ENCODE results near the gene DBH. TPM values are rescaled to one million over a fixed set of nuclear protein-coding genes. Genes with fewer than 3 reads are reported as not detected.
"Not testable (repeated sequence)": the region's sequence is repeated elsewhere in the genome, so short reads cannot be mapped to it uniquely, and the experiment has no call there.

The DBH gene
- polyA plus RNA-seq, 1 donor: 0.66 TPM

DNA sequence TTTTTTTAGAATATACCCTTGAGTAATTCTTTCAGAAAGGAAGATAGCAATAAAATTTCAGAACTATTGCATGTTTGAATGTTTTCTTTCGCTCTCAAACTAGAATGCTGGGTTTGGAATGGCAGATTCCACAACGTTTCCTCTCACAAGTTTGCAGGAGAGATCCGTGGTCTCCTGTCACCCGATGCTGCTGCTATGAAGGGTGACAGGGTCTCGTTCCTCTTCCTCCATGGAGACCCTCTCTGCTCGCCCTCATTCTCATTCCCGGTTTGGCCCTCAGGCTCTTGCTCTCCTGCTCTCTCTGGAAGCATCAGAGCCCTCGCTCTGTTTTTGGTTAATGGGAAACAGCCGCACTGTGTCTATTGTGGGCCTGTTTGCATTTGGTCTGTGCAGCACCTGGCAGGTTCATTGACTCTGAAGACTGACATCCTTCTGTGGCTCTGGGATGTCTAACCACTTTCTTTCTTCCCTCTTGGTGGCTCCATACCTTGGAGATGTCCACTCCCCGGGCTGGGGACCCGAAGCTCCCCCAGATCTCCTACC lies 14.4 kb upstream of the DBH start:
- DNase-seq: no peak
- WGBS (ENCODE audit: insufficient coverage, low lambda C conversion rate): no CpG with 5 or more reads among the region's 11 CpGs
- Histone ChIP-seq H3K4me1 (ENCODE audit: control insufficient read depth, insufficient read depth, low read length) (no peaks in the 10 kb centered on the region), H3K27ac (ENCODE audit: low read length) (no peak overlapping the region), H3K36me3 (ENCODE audit: control insufficient read depth, insufficient read depth, low read length) (no peaks in the 10 kb centered on the region), H3K4me3 (ENCODE audit: low read length) (no peak overlapping the region), H3K27me3 (ENCODE audit: control insufficient read depth, insufficient read depth, low read length) (peaks cover 17% of the 10 kb centered on the region), H3K9me3 (ENCODE audit: control insufficient read depth, low read depth, low read length) (peaks cover 3% of the 10 kb centered on the region)

DNA sequence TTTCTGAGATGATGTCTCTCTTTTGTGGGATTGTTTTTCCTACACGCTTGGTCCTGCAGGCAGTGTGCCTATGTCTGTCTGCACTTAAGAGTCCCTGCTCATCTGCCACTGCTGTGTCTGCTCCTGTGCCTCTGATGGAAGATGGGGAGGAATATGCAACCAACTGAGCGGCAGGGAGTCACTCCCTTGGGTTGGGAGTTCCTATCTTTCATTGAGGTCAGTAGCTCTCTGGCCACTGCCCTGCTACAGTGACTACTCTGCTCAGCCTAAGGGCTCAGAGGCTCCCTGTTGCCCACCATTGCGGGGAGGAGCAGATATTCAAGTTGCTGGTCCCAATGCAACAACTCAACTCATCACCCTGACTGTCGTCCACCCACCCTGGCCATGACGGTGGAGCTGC lies 13.6 kb upstream of the DBH start:
- no peak for DNase-seq
- Histone ChIP-seq H3K27me3 (ENCODE audit: control insufficient read depth, insufficient read depth, low read length) (peaks cover 13% of the 10 kb centered on the region), H3K36me3 (ENCODE audit: control insufficient read depth, insufficient read depth, low read length) (no peaks in the 10 kb centered on the region), H3K27ac (ENCODE audit: low read length) (no peak overlapping the region), H3K4me1 (ENCODE audit: control insufficient read depth, insufficient read depth, low read length) (no peaks in the 10 kb centered on the region), H3K9me3 (ENCODE audit: control insufficient read depth, low read depth, low read length) (peaks cover 3% of the 10 kb centered on the region), H3K4me3 (ENCODE audit: low read length) (no peak overlapping the region)
- WGBS (ENCODE audit: insufficient coverage, low lambda C conversion rate): 80% methylated on average over 1 of the region's 5 CpGs

DNA sequence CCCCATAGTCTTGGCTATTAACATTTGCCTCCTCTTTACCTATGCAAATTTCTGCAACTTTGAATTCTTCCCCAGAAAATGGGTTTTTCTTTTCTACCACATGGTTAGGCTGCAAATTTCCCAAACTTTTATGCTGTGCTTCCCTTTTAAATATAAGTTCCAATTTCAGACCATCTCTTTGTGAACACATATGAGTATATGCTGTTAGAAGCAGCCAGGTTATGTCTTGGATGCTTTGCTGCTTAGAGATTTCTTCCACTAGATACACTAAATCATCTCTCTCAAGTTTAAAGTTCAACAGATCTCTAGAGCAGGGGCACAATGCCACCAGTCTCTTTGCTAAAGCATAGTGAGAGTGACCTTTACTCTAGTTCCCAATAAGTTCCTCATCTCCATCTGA lies 10.2 kb upstream of the DBH start:
- not testable (repeated sequence) for H3K9me3 ChIP-seq (ENCODE audit: control insufficient read depth, low read depth, low read length); H3K4me1 ChIP-seq (ENCODE audit: control insufficient read depth, insufficient read depth, low read length); H3K27ac ChIP-seq (ENCODE audit: low read length); DNase-seq; H3K27me3 ChIP-seq (ENCODE audit: control insufficient read depth, insufficient read depth, low read length); H3K4me3 ChIP-seq (ENCODE audit: low read length); H3K36me3 ChIP-seq (ENCODE audit: control insufficient read depth, insufficient read depth, low read length)

DNA sequence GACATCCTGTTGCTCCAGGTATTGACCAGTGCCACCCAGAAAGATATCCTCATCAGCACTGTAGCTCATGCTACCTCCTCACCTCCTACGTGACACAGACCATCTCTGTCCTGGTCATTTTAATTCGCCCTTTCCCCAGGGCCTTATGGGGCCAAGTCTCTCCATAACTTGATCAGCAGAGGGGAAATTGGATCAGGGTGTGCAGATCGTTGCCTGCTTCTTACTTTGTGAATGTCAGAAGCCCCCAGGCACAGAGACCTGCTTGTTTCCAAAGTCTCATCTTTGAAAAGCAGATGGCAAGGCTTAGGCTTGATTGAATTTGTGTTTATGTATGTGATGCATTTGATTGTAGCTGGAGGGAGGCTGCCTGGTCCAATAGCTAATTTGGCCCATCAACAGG lies 8.8 kb upstream of the DBH start:
- Histone ChIP-seq H3K27ac (ENCODE audit: low read length) (no peak overlapping the region), H3K27me3 (ENCODE audit: control insufficient read depth, insufficient read depth, low read length) (peaks cover 5% of the 10 kb centered on the region), H3K36me3 (ENCODE audit: control insufficient read depth, insufficient read depth, low read length) (no peaks in the 10 kb centered on the region), H3K4me1 (ENCODE audit: control insufficient read depth, insufficient read depth, low read length) (no peaks in the 10 kb centered on the region), H3K4me3 (ENCODE audit: low read length) (no peak overlapping the region), H3K9me3 (ENCODE audit: control insufficient read depth, low read depth, low read length) (peaks cover 3% of the 10 kb centered on the region)
- WGBS (ENCODE audit: insufficient coverage, low lambda C conversion rate): no CpG with 5 or more reads among the region's 3 CpGs
- DNase-seq: no peak

DNA sequence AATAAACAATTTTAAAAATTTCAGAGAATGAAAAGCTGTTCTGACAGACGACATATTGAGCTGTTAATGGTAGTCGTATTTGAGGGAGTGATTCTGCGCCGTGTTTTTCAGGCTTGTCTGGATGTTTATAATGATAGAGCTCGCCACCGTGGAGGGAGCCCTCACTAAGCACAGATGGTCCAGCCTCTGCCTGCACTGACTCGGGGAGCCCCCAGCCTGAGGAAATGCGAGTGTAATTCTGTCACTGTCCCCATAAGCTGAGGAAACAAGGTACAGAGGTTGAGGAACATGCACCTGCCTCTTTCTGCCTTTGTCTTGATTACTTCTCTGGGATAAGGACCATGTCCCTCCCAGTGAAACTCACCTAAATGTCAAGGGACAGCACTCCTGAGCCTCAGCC lies 7.4 kb upstream of the DBH start:
- H3K4me1 ChIP-seq (ENCODE audit: control insufficient read depth, insufficient read depth, low read length): no peaks in the 10 kb centered on the region

DNA sequence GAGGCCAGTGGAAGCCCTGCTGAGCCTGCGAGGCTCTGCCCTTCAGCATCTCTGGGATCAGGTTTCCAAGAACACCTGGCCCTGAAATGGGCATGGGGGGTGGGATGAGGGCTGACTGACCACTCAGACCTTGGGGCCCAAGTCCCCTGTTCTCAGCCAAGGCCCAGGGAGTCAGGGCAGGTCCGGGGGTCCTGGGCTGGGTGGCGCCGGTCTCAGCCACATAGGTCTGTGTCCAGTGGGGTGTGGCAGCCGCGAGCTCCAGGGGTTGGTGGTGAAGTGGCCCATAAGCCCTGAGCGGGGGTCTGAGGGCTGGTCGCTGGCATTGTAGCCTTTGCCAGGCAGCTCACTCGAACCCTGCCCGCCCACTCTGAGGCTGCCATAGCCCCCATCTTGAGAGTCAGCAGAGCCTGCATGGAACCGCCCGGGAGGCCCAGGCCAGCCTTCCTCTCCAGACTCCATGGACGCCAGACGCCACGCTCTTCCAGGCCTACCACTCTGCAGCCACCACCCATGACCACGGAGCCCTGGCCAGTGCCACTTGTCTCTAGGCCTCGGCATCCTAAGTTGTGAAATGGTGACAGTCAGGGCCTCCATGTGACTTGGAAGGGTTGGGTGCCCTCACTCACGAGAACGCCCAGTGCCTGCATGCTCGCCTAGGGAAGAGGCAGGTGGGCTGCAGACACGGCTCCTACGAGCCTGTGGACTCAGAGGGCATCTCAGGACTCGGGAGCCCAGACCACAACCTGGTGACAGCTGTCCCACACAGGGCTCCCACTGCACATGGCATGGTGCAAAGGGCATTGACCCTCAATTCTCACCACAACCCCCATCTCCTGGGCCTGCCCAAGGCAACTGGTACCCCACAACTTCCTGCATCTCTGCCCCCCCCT lies 6.7 kb upstream of the DBH start:
- H3K27ac ChIP-seq (ENCODE audit: low read length): no peak overlapping the region
- no CpG with 5 or more reads among the region's 23 CpGs for WGBS (ENCODE audit: insufficient coverage, low lambda C conversion rate)
- no peak overlapping the region for H3K4me3 ChIP-seq (ENCODE audit: low read length)
- DNase-seq: no peak
- no peaks in the 10 kb centered on the region for H3K4me1 ChIP-seq (ENCODE audit: control insufficient read depth, insufficient read depth, low read length)
- peaks cover 3% of the 10 kb centered on the region for H3K9me3 ChIP-seq (ENCODE audit: control insufficient read depth, low read depth, low read length)
- no peaks in the 10 kb centered on the region for H3K36me3 ChIP-seq (ENCODE audit: control insufficient read depth, insufficient read depth, low read length)
- peaks cover 6% of the 10 kb centered on the region for H3K27me3 ChIP-seq (ENCODE audit: control insufficient read depth, insufficient read depth, low read length)

More for the DNA sequence above, 7.4 kb upstream of the DBH start:
- Histone ChIP-seq H3K4me3 (ENCODE audit: low read length) (no peak overlapping the region), H3K9me3 (ENCODE audit: control insufficient read depth, low read depth, low read length) (peaks cover 3% of the 10 kb centered on the region), H3K27me3 (ENCODE audit: control insufficient read depth, insufficient read depth, low read length) (no peaks in the 10 kb centered on the region), H3K27ac (ENCODE audit: low read length) (no peak overlapping the region), H3K36me3 (ENCODE audit: control insufficient read depth, insufficient read depth, low read length) (no peaks in the 10 kb centered on the region)
- DNase-seq: no peak
- no CpG with 5 or more reads among the region's 8 CpGs for WGBS (ENCODE audit: insufficient coverage, low lambda C conversion rate)

DNA sequence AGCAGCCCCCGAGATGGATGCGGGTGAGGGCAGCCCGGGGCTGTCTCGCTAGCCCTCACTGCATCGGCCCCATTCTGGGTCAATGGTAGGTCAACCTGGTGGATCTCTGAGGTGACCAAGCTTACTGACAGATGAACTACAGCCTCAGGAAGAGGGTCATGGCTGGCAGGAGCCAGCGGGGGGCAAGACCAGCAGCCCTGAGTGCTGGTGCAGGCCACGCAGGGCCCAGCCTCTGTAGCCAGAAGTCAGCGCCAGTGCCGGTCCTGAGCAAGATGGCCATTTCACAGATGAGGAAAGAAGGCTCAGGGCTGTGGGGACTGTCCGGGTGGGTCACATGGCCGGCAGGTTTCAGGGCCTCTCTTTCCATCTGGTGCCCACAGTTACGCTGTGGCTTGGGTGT lies 5.1 kb upstream of the DBH start:
- Histone ChIP-seq H3K27ac (ENCODE audit: low read length) (no peak overlapping the region), H3K4me3 (ENCODE audit: low read length) (no peak overlapping the region), H3K36me3 (ENCODE audit: control insufficient read depth, insufficient read depth, low read length) (no peaks in the 10 kb centered on the region), H3K4me1 (ENCODE audit: control insufficient read depth, insufficient read depth, low read length) (no peaks in the 10 kb centered on the region), H3K9me3 (ENCODE audit: control insufficient read depth, low read depth, low read length) (no peaks in the 10 kb centered on the region), H3K27me3 (ENCODE audit: control insufficient read depth, insufficient read depth, low read length) (peaks cover 6% of the 10 kb centered on the region)
- no peak for DNase-seq
- WGBS (ENCODE audit: insufficient coverage, low lambda C conversion rate): no CpG with 5 or more reads among the region's 12 CpGs

DNA sequence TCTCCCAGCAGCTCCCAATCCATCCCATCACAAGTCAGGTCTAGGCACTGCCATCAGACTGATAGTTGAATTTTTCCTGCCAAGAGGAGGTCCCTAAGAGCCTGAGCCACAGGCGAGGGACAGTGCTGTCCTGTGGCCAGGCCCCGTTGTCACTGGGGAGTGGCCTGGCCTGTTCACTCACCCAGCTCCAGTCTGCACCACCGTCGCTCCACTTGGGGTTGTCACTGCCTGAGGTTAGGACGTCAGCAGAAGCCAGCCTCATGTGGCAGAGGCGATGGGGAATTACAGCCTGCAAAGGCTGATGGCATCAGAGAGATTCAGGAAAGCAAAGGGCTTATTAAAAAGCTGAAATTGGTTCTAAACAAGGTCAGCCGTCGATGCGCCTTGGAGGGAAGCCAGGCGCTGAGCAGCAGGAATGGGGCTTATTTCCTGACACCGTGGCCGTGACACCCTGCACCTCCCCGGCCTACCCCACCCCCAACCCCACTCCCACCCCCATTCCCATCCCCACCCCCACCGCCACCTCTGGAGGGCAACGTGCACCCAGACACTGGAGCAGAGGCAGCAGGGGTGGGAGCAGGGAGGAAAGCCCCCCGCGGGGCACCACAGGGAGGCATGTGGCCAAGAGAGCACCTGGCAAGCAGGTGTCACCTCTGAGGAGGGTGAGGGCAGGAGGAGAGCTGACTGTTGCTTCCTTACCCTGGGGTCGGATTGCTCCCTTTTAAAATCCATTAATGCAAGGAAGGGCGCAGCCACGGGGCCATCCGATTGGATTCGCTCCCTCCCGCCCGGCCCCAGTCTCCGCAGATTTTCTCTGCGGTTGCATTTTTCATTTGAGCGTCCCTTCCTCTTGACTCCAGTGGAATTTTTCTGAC lies 3.1 kb upstream of the DBH start:
- no peak for DNase-seq
- Histone ChIP-seq H3K9me3 (ENCODE audit: control insufficient read depth, low read depth, low read length) (no peaks in the 10 kb centered on the region), H3K4me1 (ENCODE audit: control insufficient read depth, insufficient read depth, low read length) (no peaks in the 10 kb centered on the region), H3K27ac (ENCODE audit: low read length) (no peak overlapping the region), H3K36me3 (ENCODE audit: control insufficient read depth, insufficient read depth, low read length) (no peaks in the 10 kb centered on the region), H3K4me3 (ENCODE audit: low read length) (no peak overlapping the region), H3K27me3 (ENCODE audit: control insufficient read depth, insufficient read depth, low read length) (peaks cover 9% of the 10 kb centered on the region)
- 90% methylated on average over 2 of the region's 27 CpGs for WGBS (ENCODE audit: insufficient coverage, low lambda C conversion rate)

DNA sequence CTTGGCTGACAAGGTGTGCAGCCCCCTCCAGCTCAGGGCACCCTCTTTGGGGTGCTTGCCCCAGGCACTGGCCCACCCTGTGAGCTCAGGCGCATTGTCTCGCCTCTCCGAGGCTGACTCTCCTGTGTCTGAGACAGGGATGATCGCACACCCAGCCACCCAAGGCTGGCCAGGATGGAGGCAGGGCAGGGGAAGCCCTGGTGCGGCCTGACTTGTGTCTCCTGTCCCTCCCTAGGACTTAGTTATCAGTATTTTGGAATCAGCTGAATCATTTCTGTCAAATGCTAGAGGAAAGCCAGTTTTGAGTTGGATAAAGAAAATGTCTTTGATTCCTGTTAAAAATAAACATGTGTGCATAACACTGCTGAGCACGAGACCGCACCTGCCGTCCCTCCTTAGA lies 2.5 kb upstream of the DBH start:
- H3K9me3 ChIP-seq (ENCODE audit: control insufficient read depth, low read depth, low read length): no peaks in the 10 kb centered on the region
- H3K36me3 ChIP-seq (ENCODE audit: control insufficient read depth, insufficient read depth, low read length): no peaks in the 10 kb centered on the region
- H3K4me1 ChIP-seq (ENCODE audit: control insufficient read depth, insufficient read depth, low read length): no peaks in the 10 kb centered on the region
- no peak overlapping the region for H3K27ac ChIP-seq (ENCODE audit: low read length)
- peaks cover 9% of the 10 kb centered on the region for H3K27me3 ChIP-seq (ENCODE audit: control insufficient read depth, insufficient read depth, low read length)
- H3K4me3 ChIP-seq (ENCODE audit: low read length): no peak overlapping the region
- no peak for DNase-seq
- no CpG with 5 or more reads among the region's 8 CpGs for WGBS (ENCODE audit: insufficient coverage, low lambda C conversion rate)

DNA sequence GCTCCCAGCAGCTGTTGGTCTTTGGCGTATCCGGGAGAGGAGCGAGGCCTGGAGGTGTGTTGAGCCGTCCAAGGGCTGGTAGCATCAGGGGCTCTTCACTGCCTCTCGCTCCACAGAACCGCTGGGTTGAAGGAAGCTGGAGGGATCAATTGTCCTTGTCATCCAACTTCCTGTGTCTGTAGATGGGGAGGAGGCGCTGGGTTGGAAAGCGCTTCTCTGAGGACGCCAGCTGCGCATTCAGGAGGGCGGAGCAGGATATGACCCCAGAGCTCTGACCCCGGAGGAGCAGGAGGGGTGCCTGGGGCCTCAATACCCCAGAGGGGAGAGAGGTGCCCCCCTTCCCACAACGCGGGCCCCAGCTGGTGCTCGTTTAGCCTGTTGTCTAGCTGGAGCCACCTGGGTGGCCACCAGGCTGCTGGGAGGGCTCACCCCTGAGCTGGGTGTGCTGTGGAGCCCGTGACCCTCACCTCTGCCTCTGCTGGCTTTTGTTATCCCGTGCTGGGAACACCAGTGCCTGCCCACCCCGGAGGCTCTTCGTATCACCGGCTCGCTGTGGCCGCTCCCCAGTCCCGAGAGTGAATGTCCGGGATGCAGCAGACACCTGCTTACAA lies 2.0 kb upstream of the DBH start:
- Histone ChIP-seq H3K4me1 (ENCODE audit: control insufficient read depth, insufficient read depth, low read length) (no peaks in the 10 kb centered on the region), H3K9me3 (ENCODE audit: control insufficient read depth, low read depth, low read length) (no peaks in the 10 kb centered on the region), H3K27me3 (ENCODE audit: control insufficient read depth, insufficient read depth, low read length) (peaks cover 9% of the 10 kb centered on the region), H3K27ac (ENCODE audit: low read length) (no peak overlapping the region), H3K4me3 (ENCODE audit: low read length) (no peak overlapping the region), H3K36me3 (ENCODE audit: control insufficient read depth, insufficient read depth, low read length) (no peaks in the 10 kb centered on the region)
- WGBS (ENCODE audit: insufficient coverage, low lambda C conversion rate): no CpG with 5 or more reads among the region's 24 CpGs
- DNase-seq: peak; percentile 11 to 21
